ENCODE data around the gene DR1. TPM values are rescaled to one million over a fixed set of nuclear protein-coding genes. Genes with fewer than 3 reads are reported as not detected.

DR1 gene
- total and polyA plus RNA-seq, 2 of the 8 experiments (the other 6 are each of a cell fraction or from before 2014, with no cell fraction given): 13.1 to 62.3 TPM

DNA sequence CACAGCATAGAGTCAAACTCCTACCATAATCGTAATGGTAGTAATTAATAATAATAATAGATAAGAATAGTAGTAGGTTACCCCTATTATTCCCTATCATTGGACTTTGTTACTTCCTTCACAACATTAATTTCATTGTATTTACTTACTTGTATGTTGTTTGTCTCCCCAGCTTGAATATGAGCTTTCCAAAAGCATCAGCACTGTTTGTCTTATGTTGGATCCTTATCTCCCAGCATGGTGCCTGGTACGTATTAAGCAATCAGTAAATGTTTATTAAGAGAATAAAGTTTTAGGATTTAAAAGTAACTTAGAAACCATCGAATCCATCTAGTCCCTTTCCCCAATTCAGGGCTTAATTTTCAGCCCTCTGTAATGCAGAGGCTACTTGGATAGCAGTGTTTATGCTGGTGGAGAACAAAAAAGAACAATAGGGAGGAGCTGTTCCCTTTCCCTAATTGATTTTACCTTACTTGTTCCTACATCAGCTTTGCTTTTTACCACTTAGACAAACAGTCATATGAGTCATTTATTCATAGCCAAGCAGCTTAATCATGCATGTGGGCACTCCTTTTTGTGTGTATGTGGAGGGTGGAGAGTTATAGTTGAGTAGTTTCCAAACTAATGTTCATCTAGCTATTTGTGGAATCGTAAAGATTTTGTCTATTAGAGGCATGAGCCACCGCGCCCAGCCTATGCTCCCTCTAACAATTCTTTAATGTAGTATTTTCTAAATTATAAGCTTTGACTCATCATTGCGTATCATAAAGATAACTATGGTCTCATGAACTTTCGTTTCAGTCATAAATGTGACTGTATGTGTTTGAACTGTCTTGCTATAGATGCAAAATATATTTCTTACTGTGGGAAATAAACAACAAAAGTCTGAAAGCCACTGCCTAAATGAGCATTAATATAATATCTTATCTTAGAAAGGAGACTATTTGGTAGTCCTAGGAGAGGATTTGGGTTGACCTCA lies 20.9 kb upstream of the DR1 start:
- H3K36me3 ChIP-seq (ENCODE audit: control insufficient read depth in 2 of 4, insufficient read depth in 4 of 4, low read length in 3 of 4): no peaks in the 10 kb centered on the region
- H4K91ac ChIP-seq (replicated peaks; ENCODE audit: insufficient read length, low read length): no peak overlapping the region
- H2AFZ ChIP-seq (ENCODE audit: low read length): no peak overlapping the region
- H3K4me1 ChIP-seq (replicated peaks in 1 of 4; ENCODE audit: control insufficient read depth in 3 of 4, insufficient read depth in 4 of 4, low read length in 3 of 4): peaks cover 0 to 8% (median 0%) of the 10 kb centered on the region in 4 experiments; a peak in 1 of 7 replicates
- H2BK20ac ChIP-seq (ENCODE audit: low read length): no peak overlapping the region
- H3K23ac ChIP-seq (ENCODE audit: insufficient read length): no peak overlapping the region
- H2BK12ac ChIP-seq (ENCODE audit: low read depth, low read length): no peak overlapping the region
- no peak overlapping the region for H3K9ac ChIP-seq (replicated peaks in 1 of 4; ENCODE audit: extremely low read depth in 1 of 4, low read depth in 3 of 4, low read length in 3 of 4)
- H4K8ac ChIP-seq (ENCODE audit: extremely low read depth, insufficient read depth, low read length): no peak overlapping the region
- no peak overlapping the region for H3K18ac ChIP-seq (ENCODE audit: extremely low read depth, low read length)
- H3K27me3 ChIP-seq (replicated peaks in 1 of 4; ENCODE audit: control insufficient read depth in 3 of 4, extremely low read depth in 1 of 4, insufficient read depth in 3 of 4, low read length in 3 of 4): no peaks in the 10 kb centered on the region
- H3K79me1 ChIP-seq (ENCODE audit: low read depth, low read length): no peaks in the 10 kb centered on the region
- peaks cover 4 to 10% of the 10 kb centered on the region in 2 experiments; a peak in 1 of 4 replicates for H3K9me3 ChIP-seq (ENCODE audit: insufficient read depth in 2 of 2, low read depth in 1 of 2, low read length in 1 of 2)
- H3K56ac ChIP-seq (replicated peaks; ENCODE audit: insufficient read length, low read depth, low read length): no peak overlapping the region
- H2BK5ac ChIP-seq (ENCODE audit: low read depth, low read length): no peak overlapping the region
- no peak overlapping the region for H3K14ac ChIP-seq (ENCODE audit: insufficient read length)
- no peak overlapping the region for H2BK120ac ChIP-seq (replicated peaks; ENCODE audit: low read depth, low read length)
- no peak overlapping the region for H3K4me3 ChIP-seq (ENCODE audit: extremely low read depth in 1 of 4, insufficient read depth in 2 of 4, low read depth in 3 of 4, low read length in 4 of 4)
- WGBS, 2 experiments (ENCODE audit: extremely low coverage in 1 of 2, insufficient coverage in 1 of 2, insufficient read length in 1 of 2, insufficient replicate concordance in 2 of 2, low coverage in 1 of 2, low lambda C conversion rate in 2 of 2, missing lambda C conversion rate in 1 of 2): 84% methylated on average over 8 of the region's 8 CpGs; no CpG with 5 or more reads in 1 of the 2 experiments
- no peak overlapping the region for H2AK5ac ChIP-seq (ENCODE audit: low read depth, low read length)
- DNase-seq (ENCODE audit: low read depth in 1 of 2, low spot score in 2 of 2) (no peak), FAIRE-seq (no peak)
- no peak overlapping the region for H3K4me2 ChIP-seq (ENCODE audit: insufficient read depth in 1 of 2, low read depth in 2 of 2, low read length in 2 of 2)
- no peak overlapping the region for H2BK15ac ChIP-seq (ENCODE audit: low read length)
- H4K5ac ChIP-seq (ENCODE audit: insufficient read length, low read depth, low read length): no peak overlapping the region
- H3K79me2 ChIP-seq (ENCODE audit: control insufficient read depth in 1 of 2, insufficient read depth in 2 of 2, low read length in 2 of 2): no peaks in the 10 kb centered on the region
- ChIA-PET CTCF (ENCODE audit: partially characterized antibody) (interaction anchor here (0.9 to 1.6 kb wide), 3 partner anchors 16 to 26 kb away, joined by 3 to 9 read pairs (median 4); no protein-coding TSS in a partner anchor), POLR2A (ENCODE audit: partially characterized antibody) (interaction anchor here (0.9 to 1.7 kb wide), 3 partner anchors 17 to 21 kb away, joined by 4 to 5 read pairs (median 4); partner anchors contain the start of gene DR1)
- no peak overlapping the region for H3K4ac ChIP-seq (replicated peaks; ENCODE audit: insufficient read length, low read depth, low read length)
- H4K20me1 ChIP-seq (replicated peaks in 1 of 2; ENCODE audit: control insufficient read depth in 1 of 2, insufficient read depth in 2 of 2, low read length in 2 of 2): no peaks in the 10 kb centered on the region
- no peak overlapping the region for H3K27ac ChIP-seq (ENCODE audit: low read depth, low read length)
- H3K23me2 ChIP-seq (ENCODE audit: low read depth, low read length): no peaks in the 10 kb centered on the region
- TF ChIP-seq POLR2AphosphoS5 (IDR thresholded peaks at IDR 0.05; ENCODE audit: low read depth, low read length) (no peak), SAP30 (IDR thresholded peaks at IDR 0.05; ENCODE audit: insufficient read depth, insufficient replicate concordance, low read length) (no peak), EZH2 (IDR thresholded peaks at IDR 0.05; ENCODE audit: low read depth, low read length, severe bottlenecking) (no peak), SP2 (IDR thresholded peaks at IDR 0.05; ENCODE audit: low read length) (no peak), EGR1 (IDR thresholded peaks at IDR 0.05; ENCODE audit: borderline replicate concordance, low read depth, low read length) (no peak), KDM1A (IDR thresholded peaks at IDR 0.05; ENCODE audit: borderline replicate concordance, low read length) (no peak)
- TF ChIP-seq, protein P1, sequence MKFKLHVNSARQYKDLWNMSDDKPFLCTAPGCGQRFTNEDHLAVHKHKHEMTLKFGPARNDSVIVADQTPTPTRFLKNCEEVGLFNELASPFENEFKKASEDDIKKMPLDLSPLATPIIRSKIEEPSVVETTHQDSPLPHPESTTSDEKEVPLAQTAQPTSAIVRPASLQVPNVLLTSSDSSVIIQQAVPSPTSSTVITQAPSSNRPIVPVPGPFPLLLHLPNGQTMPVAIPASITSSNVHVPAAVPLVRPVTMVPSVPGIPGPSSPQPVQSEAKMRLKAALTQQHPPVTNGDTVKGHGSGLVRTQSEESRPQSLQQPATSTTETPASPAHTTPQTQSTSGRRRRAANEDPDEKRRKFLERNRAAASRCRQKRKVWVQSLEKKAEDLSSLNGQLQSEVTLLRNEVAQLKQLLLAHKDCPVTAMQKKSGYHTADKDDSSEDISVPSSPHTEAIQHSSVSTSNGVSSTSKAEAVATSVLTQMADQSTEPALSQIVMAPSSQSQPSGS (IDR thresholded peaks at IDR 0.05; ENCODE audit: low read length): no peak
- TF ChIP-seq, protein P2, sequence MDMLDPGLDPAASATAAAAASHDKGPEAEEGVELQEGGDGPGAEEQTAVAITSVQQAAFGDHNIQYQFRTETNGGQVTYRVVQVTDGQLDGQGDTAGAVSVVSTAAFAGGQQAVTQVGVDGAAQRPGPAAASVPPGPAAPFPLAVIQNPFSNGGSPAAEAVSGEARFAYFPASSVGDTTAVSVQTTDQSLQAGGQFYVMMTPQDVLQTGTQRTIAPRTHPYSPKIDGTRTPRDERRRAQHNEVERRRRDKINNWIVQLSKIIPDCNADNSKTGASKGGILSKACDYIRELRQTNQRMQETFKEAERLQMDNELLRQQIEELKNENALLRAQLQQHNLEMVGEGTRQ (IDR thresholded peaks at IDR 0.05; ENCODE audit: low read length): no peak
